Loucy (cell line): ENCODE results near the gene SHCBP1.
A peak's percentile ranks its signal among the peaks of the same experiment; 100 is the strongest.

Experiments used
- H2AFZ ChIP-seq: fragments of 200-600 bp; sonication (generic); 2 replicates; pipeline ENCODE4 v1.6.0; 2016; ENCODE audit warnings: antibody characterized with exemption, mild to moderate bottlenecking, low read length, moderate library complexity
- H3F3A ChIP-seq: fragments of 200-600 bp; 2 replicates; pipeline ENCODE4 v1.6.0; 2016; ENCODE audit warnings: antibody characterized with exemption, low read depth, mild to moderate bottlenecking
- H3K27me3 ChIP-seq: fragments of 200-600 bp; sonication (generic); 2 replicates; pipeline ENCODE4 v1.6.1; 2014; ENCODE audit warnings: low read length, mild to moderate bottlenecking; ENCODE audit not compliant: insufficient read depth, poor library complexity, severe bottlenecking
- H3K36me3 ChIP-seq: fragments of 200-600 bp; sonication (generic); 2 replicates; pipeline ENCODE4 v1.6.1; 2016; ENCODE audit warnings: low read length; ENCODE audit not compliant: insufficient read depth
- H3K4me1 ChIP-seq: fragments of 200-600 bp; sonication (generic); 2 replicates; pipeline ENCODE4 v1.5.1; 2014; ENCODE audit warnings: low read length, mild to moderate bottlenecking; ENCODE audit not compliant: insufficient read depth, poor library complexity, severe bottlenecking
- H3K4me2 ChIP-seq: fragments of 200-600 bp; sonication (generic); 2 replicates; pipeline ENCODE4 v1.6.0; 2014; ENCODE audit warnings: antibody characterized with exemption, low read length, low read depth, mild to moderate bottlenecking; ENCODE audit not compliant: poor library complexity, severe bottlenecking
- H3K4me3 ChIP-seq: fragments of 200-600 bp; sonication (generic); 2 replicates; pipeline ENCODE4 v1.5.1; 2014; ENCODE audit warnings: low read length, mild to moderate bottlenecking, mixed read lengths; ENCODE audit not compliant: poor library complexity, severe bottlenecking
- H3K79me2 ChIP-seq: fragments of 200-600 bp; sonication (generic); 2 replicates; pipeline ENCODE4 v1.6.1; 2014; ENCODE audit warnings: low read length; ENCODE audit not compliant: insufficient read depth
- H3K9ac ChIP-seq: fragments of 200-600 bp; sonication (generic); 2 replicates; pipeline ENCODE4 v1.6.0; 2014; ENCODE audit warnings: mild to moderate bottlenecking, low read depth, low read length, moderate library complexity; ENCODE audit not compliant: poor library complexity, severe bottlenecking
- H3K9me2 ChIP-seq: fragments of 200-600 bp; sonication (generic); replicated peaks from 2 replicates; pipeline ENCODE4 v1.6.1; 2016; ENCODE audit warnings: low read depth, low read length, mixed read lengths
- H3K9me3 ChIP-seq: fragments of 200-600 bp; sonication (generic); 2 replicates; pipeline ENCODE4 v1.6.1; 2014; ENCODE audit warnings: mild to moderate bottlenecking, antibody characterized with exemption, low read length, low read depth; ENCODE audit not compliant: insufficient read depth
- H4K20me1 ChIP-seq: fragments of 200-600 bp; sonication (generic); 2 replicates; pipeline ENCODE4 v1.6.0; 2014; ENCODE audit warnings: antibody characterized with exemption, low read length, mild to moderate bottlenecking; ENCODE audit not compliant: insufficient read depth, poor library complexity, severe bottlenecking
- CTCF ChIP-seq: fragments of 200-600 bp; sonication (generic); conservative IDR thresholded peaks from 2 replicates; pipeline ENCODE4 v1.5.1; 2014; ENCODE audit warnings: mild to moderate bottlenecking, antibody characterized with exemption, low read length
- EZH2phosphoT487 ChIP-seq: fragments of 200-600 bp; IDR thresholded peaks from 2 replicates; pipeline ENCODE4 v1.6.1; 2018; ENCODE audit warnings: antibody characterized with exemption, mild to moderate bottlenecking, moderate library complexity, borderline replicate concordance

The SHCBP1 gene

GRCh38 chr16:46621006-46621933, at the start of gene SHCBP1:
Gene SHCBP1, minus strand, starts transcription at chr16:46621379. Its CDS starts 20 bp downstream, at chr16:46621359.
- Histone ChIP-seq H4K20me1 (peaks cover 4% of the 10 kb centered on the region), H3K79me2 (peaks cover 48% of the 10 kb centered on the region), H3F3A (peaks cover 3% of the 10 kb centered on the region; the same call in 1 of the 2 replicates), H3K9me3 (no peaks in the 10 kb centered on the region), H3K36me3 (peaks cover 8% of the 10 kb centered on the region; the same call in 1 of the 2 replicates), H3K9ac (peak within 1 kb of the TSS; percentile 95), H3K4me2 (peak within 1 kb of the TSS; percentile 97), H3K4me1 (peaks cover 32% of the 10 kb centered on the region), H3K9me2 (no peaks in the 10 kb centered on the region), H3K4me3 (peak within 1 kb of the TSS; percentile 96), H3K27me3 (no peaks in the 10 kb centered on the region), H2AFZ (peak within 1 kb of the TSS; percentile 98)
- TF ChIP-seq CTCF (no peak), EZH2phosphoT487 (no peak)

GRCh38 chr16:46662123-46662522, 40.9 kb upstream of the SHCBP1 start:
- TF ChIP-seq CTCF (no peak), EZH2phosphoT487 (no peak)
- H3K4me2 ChIP-seq: no peak overlapping the region
- H3K36me3 ChIP-seq: peaks cover 51% of the 10 kb centered on the region; the same call in 1 of the 2 replicates
- no peak overlapping the region for H3K9ac ChIP-seq
- H3K79me2 ChIP-seq: no peaks in the 10 kb centered on the region
- no peak overlapping the region for H3K4me3 ChIP-seq
- H3K9me2 ChIP-seq: no peaks in the 10 kb centered on the region
- H2AFZ ChIP-seq: no peak overlapping the region
- H3K27me3 ChIP-seq: no peaks in the 10 kb centered on the region
- H3K4me1 ChIP-seq: peaks cover 5% of the 10 kb centered on the region
- no peaks in the 10 kb centered on the region for H3K9me3 ChIP-seq
- H3F3A ChIP-seq: no peaks in the 10 kb centered on the region
- H4K20me1 ChIP-seq: no peaks in the 10 kb centered on the region

- H3K36me3 ChIP-seq: peaks cover 34% of the 10 kb centered on the region; the same call in 1 of the 2 replicates
- H3K79me2 ChIP-seq: no peaks in the 10 kb centered on the region
- peaks cover 5% of the 10 kb centered on the region for H3K4me1 ChIP-seq
- peak overlapping the region; percentile 38 for H3K4me3 ChIP-seq
- peak; percentile 32; the same call in 1 of the 2 replicates for TF ChIP-seq CTCF
- no peak for TF ChIP-seq EZH2phosphoT487
- no peaks in the 10 kb centered on the region for H3K27me3 ChIP-seq
- H2AFZ ChIP-seq: no peak overlapping the region
- no peaks in the 10 kb centered on the region for H3F3A ChIP-seq
- H4K20me1 ChIP-seq: no peaks in the 10 kb centered on the region
- H3K9me2 ChIP-seq: no peaks in the 10 kb centered on the region
- no peaks in the 10 kb centered on the region for H3K9me3 ChIP-seq
- H3K4me2 ChIP-seq: peak overlapping the region; percentile 47
- H3K9ac ChIP-seq: peak overlapping the region; percentile 31
These were observed 37.7 kb upstream of the SHCBP1 start for GRCh38 chr16:46658925-46659324.
